Prostate gland (tissue), 2 donors: ENCODE results near the gene CAD.

Experiments
- CTCF ChIP-seq, 4 experiments: fragments of 200-600 bp in 2 of 4; fragments of 450-650 bp in 2 of 4; sonication (generic) in 2 of 4; IDR thresholded peaks; 1 replicate in 3 of 4; 2 replicates in 1 of 4; pipeline ENCODE4 v1.5.1; 2016 to 2019; ENCODE audit warnings: antibody characterized with exemption in 4 of 4, mild to moderate bottlenecking in 2 of 4, moderate library complexity in 2 of 4
- POLR2A ChIP-seq: fragments of 450-650 bp; IDR thresholded peaks from one replicate; pipeline ENCODE4 v1.6.1; 2016; ENCODE audit warnings: antibody characterized with exemption, mild to moderate bottlenecking

DNA sequence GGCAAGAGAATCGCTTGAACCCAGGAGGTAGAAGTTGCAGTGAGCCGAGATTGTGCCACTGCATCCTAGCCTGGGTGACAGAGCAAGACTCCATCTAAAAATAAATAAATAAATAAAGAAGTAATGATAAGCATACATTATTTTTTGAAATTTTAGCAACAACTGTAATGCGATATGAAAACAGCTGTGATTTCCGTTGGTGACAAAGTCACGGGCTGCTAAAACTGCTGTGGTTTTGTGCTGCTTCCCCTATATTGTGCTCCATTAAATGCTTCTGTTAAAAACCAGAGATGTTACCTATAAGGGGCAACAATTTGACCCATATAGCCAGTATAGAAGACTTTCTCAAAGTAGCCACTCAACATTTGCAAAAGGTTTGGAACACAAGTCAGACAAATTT, 73.4 kb downstream of the CAD start:
- TF ChIP-seq CTCF (IDR thresholded peaks at IDR 0.05), result no peak
- TF ChIP-seq POLR2A, result no peak
